GM23338 (cell line): ENCODE data around the gene APH1B. TPM values are rescaled to one million over a fixed set of nuclear protein-coding genes. Genes with fewer than 3 reads are reported as not detected.

Source experiments
- ATAC-seq: fragments of 200-7000 bp; cut with Tn5 transposase; 3 replicates; pipeline ENCODE4 v1.9.1; 2020
- DNase-seq: peaks from one replicate; pipeline ENCODE4 v3.0.0-alpha.2; 2015; ENCODE audit warnings: low spot score
- H2AFZ ChIP-seq: fragments of 200-600 bp; sonication (generic); 2 replicates; pipeline ENCODE4 v1.8.0; 2016; ENCODE audit warnings: antibody characterized with exemption, mild to moderate bottlenecking, moderate library complexity
- H3F3A ChIP-seq: fragments of 200-600 bp; sonication (generic); replicated peaks from 2 replicates; pipeline ENCODE4 v1.8.0; 2017; ENCODE audit warnings: antibody characterized with exemption, mixed run types, low read depth
- H3K27ac ChIP-seq: fragments of 200-600 bp; sonication (generic); 2 replicates; pipeline ENCODE4 v1.6.1; 2016; ENCODE audit warnings: low read depth
- H3K27me3 ChIP-seq: fragments of 200-600 bp; sonication (generic); 2 replicates; pipeline ENCODE4 v1.8.0; 2016; ENCODE audit warnings: mild to moderate bottlenecking, mixed run types, moderate library complexity; ENCODE audit not compliant: insufficient read depth
- H3K36me3 ChIP-seq: fragments of 200-600 bp; sonication (generic); 2 replicates; pipeline ENCODE4 v1.8.0; 2016; ENCODE audit warnings: mild to moderate bottlenecking; ENCODE audit not compliant: insufficient read depth
- H3K4me1 ChIP-seq: fragments of 200-600 bp; sonication (generic); 2 replicates; pipeline ENCODE4 v1.8.0; 2016; ENCODE audit warnings: mild to moderate bottlenecking, moderate library complexity; ENCODE audit not compliant: insufficient read depth
- H3K4me2 ChIP-seq: fragments of 200-600 bp; sonication (generic); 2 replicates; pipeline ENCODE4 v1.7.1; 2017; ENCODE audit warnings: mixed run types
- H3K4me3 ChIP-seq: fragments of 200-600 bp; sonication (generic); 2 replicates; pipeline ENCODE4 v1.6.1; 2016; ENCODE audit warnings: mixed run types
- H3K79me2 ChIP-seq: fragments of 200-600 bp; sonication (generic); replicated peaks from 2 replicates; pipeline ENCODE4 v1.8.0; 2017; ENCODE audit warnings: mild to moderate bottlenecking; ENCODE audit not compliant: insufficient read depth
- H3K9me2 ChIP-seq: fragments of 200-600 bp; sonication (generic); 2 replicates; pipeline ENCODE4 v1.8.0; 2017; ENCODE audit not compliant: insufficient read depth
- H4K20me1 ChIP-seq: fragments of 200-600 bp; sonication (generic); replicated peaks from 2 replicates; pipeline ENCODE4 v1.8.0; 2017; ENCODE audit warnings: mild to moderate bottlenecking; ENCODE audit not compliant: insufficient read depth
- H3K27ac Mint-ChIP-seq: 2 replicates; pipeline ENCODE4 v1.8.0; 2020; ENCODE audit warnings: inconsistent platforms, mild to moderate bottlenecking, moderate library complexity, mixed read lengths
- H3K27me3 Mint-ChIP-seq: 3 replicates; pipeline ENCODE4 v1.8.0; 2022; ENCODE audit warnings: low read depth, mild to moderate bottlenecking, moderate library complexity, mixed read lengths, inconsistent platforms; ENCODE audit not compliant: insufficient read depth, poor library complexity
- H3K36me3 Mint-ChIP-seq: 3 replicates; pipeline ENCODE4 v1.8.0; 2021; ENCODE audit warnings: low read depth, mild to moderate bottlenecking, inconsistent platforms, moderate library complexity, mixed read lengths
- H3K4me1 Mint-ChIP-seq: 3 replicates; pipeline ENCODE4 v1.8.0; 2020; ENCODE audit warnings: mild to moderate bottlenecking, inconsistent platforms, mixed read lengths
- H3K4me3 Mint-ChIP-seq: 3 replicates; pipeline ENCODE4 v1.8.0; 2021; ENCODE audit warnings: moderate library complexity, mild to moderate bottlenecking, inconsistent platforms, mixed read lengths
- H3K9me3 Mint-ChIP-seq: 3 replicates; pipeline ENCODE4 v1.8.0; 2020; ENCODE audit warnings: moderate library complexity, mild to moderate bottlenecking, inconsistent platforms, mixed read lengths
- CREB1 ChIP-seq: fragments of 250-450 bp; sonication (Bioruptor Pico); IDR thresholded peaks from 2 replicates; pipeline ENCODE4 v1.5.0; 2020; ENCODE audit warnings: low read depth, mild to moderate bottlenecking, moderate library complexity
- EZH2 ChIP-seq: fragments of 200-600 bp; sonication (generic); IDR thresholded peaks from one replicate; pipeline ENCODE4 v1.8.0; 2017; ENCODE audit warnings: antibody characterized with exemption, mild to moderate bottlenecking, low read depth; ENCODE audit not compliant: unreplicated experiment
- NANOG ChIP-seq: IDR thresholded peaks from 2 replicates; pipeline ENCODE4 v1.6.1; 2016; ENCODE audit warnings: antibody characterized with exemption, borderline replicate concordance
- POLR2AphosphoS5 ChIP-seq: IDR thresholded peaks from 2 replicates; pipeline ENCODE4 v1.6.1; 2016; ENCODE audit warnings: antibody characterized with exemption, low read depth
- STAT1 ChIP-seq: IDR thresholded peaks from one replicate; pipeline ENCODE4 v1.6.1; 2016; ENCODE audit warnings: antibody characterized with exemption; ENCODE audit not compliant: unreplicated experiment
- ZNF114 ChIP-seq: fragments of 250-450 bp; sonication (Bioruptor Pico); IDR thresholded peaks from 2 replicates; pipeline ENCODE4 v1.5.0; 2020; ENCODE audit warnings: mild to moderate bottlenecking, moderate library complexity
- polyA plus RNA-seq: library from polyadenylated mRNA; unstranded; fragments of >200 nt; fragmentation: Nextera tagmentation; extraction: Ambion mirVana; gene quantifications from 2 replicates; pipeline ENCODE4 v1.2.1, GENCODE V29; 2016
- total RNA-seq: library from RNA; depleted of rRNA; stranded (reverse); fragments of >200 nt; shearing (Covaris generic); gene quantifications from 2 replicates; pipeline ENCODE4 v1.2.3, GENCODE V29; 2014
- TF ChIP-seq, protein P1 (sequence below): fragments of 250-450 bp; sonication (Bioruptor Pico); IDR thresholded peaks from 2 replicates; pipeline ENCODE4 v1.5.0; 2020; ENCODE audit warnings: mild to moderate bottlenecking, moderate library complexity
- TF ChIP-seq, protein P2 (sequence below): IDR thresholded peaks from one replicate; pipeline ENCODE4 v1.6.1; 2018; ENCODE audit warnings: antibody characterized with exemption; ENCODE audit not compliant: unreplicated experiment

Gene APH1B
- total and polyA plus RNA-seq, 2 experiments from 2014 or later: 14.3 to 24.4 TPM

DNA sequence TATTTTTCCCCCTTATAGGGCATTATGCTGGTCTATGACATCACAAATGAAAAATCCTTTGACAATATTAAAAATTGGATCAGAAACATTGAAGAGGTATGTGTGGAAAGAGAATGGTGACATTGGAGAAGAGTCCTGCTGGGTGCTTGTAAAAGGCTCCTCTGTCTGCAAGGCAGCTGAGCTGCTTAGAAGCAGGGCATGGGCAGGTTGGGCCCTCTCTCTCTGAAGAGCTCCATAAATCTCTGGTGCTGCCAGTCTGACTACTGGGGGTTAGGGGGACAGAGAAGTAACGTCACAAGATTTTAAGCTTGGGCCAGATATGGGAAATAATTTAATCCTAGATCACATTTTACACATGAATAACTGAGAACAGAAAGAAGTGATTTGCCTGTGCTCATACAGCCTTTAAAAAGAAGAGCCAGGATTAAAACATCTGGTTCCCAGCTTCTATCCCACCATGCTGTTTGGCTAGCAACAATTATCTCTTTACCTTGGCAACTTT, 21.9 kb upstream of the APH1B start:
- H3K9me3 Mint-ChIP-seq: no peaks in the 10 kb centered on the region; the same call in 2 of the 3 replicates
- H3K27ac Mint-ChIP-seq: peak overlapping the region; percentile 81
- Histone ChIP-seq H3K27me3 (no peaks in the 10 kb centered on the region), H2AFZ (no peak overlapping the region), H3K4me2 (peak overlapping the region; percentile 30), H3K9me2 (no peaks in the 10 kb centered on the region), H3K36me3 (no peaks in the 10 kb centered on the region), H3K4me3 (no peak overlapping the region; the same call in 1 of the 2 replicates), H3F3A (no peaks in the 10 kb centered on the region), H4K20me1 (no peaks in the 10 kb centered on the region), H3K79me2 (no peaks in the 10 kb centered on the region), H3K4me1 (peaks cover 20% of the 10 kb centered on the region), H3K27ac (peak overlapping the region; percentile 70)
- H3K4me1 Mint-ChIP-seq: peaks cover 20% of the 10 kb centered on the region
- H3K27me3 Mint-ChIP-seq: peaks cover 3% of the 10 kb centered on the region
- peaks cover 22% of the 10 kb centered on the region for H3K36me3 Mint-ChIP-seq
- ATAC-seq (peak; percentile 84), DNase-seq (peak; percentile 25)
- H3K4me3 Mint-ChIP-seq: peak overlapping the region; percentile 8; the same call in 1 of the 3 replicates
- TF ChIP-seq NANOG: no peak
- no peak for TF ChIP-seq STAT1
- TF ChIP-seq EZH2: no peak
- TF ChIP-seq CREB1: no peak

DNA sequence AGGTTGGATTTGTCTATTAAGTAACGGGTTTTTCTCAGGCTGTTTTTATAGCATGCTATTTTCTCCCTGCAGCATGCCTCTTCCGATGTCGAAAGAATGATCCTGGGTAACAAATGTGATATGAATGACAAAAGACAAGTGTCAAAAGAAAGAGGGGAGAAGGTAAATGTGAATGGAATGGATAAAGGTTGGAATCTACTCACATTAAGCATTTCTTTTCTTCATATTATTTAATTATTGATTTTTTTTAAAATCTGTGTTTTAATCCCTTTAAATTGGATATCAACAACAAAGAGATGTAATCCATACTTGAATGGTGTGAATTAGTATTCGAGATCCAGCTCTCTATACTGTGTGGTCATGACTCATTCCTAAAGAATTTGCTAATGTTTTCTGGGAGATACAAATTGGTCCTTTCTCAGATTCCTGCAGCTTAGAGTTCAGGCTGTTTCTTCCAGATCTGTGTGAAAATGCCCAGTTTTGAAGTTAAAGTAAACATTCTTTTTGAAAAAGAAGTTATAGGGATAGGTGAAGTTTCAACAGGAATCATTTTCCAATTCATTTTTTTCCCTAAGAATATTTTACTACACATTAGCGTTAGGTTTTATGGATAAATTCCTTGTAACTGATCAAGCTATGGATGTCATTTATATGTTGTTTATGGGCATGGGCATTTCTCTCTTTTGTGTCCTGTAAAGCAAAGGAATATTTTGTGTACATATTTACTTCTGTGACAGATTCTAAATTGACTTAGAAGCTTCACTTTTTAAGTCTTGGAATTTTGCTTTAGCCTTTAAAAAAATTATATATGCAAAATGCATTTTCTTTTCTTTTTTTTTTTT, 20.8 kb upstream of the APH1B start:
- H3K9me2 ChIP-seq: no peaks in the 10 kb centered on the region
- no peaks in the 10 kb centered on the region for H4K20me1 ChIP-seq
- H3K27ac ChIP-seq: peak overlapping the region; percentile 70
- Mint-ChIP-seq H3K27ac (peak overlapping the region; percentile 80), H3K36me3 (peaks cover 31% of the 10 kb centered on the region), H3K4me1 (peaks cover 20% of the 10 kb centered on the region), H3K4me3 (peak overlapping the region; percentile 40), H3K9me3 (no peaks in the 10 kb centered on the region; the same call in 2 of the 3 replicates), H3K27me3 (peaks cover 3% of the 10 kb centered on the region)
- H3K4me3 ChIP-seq: peak overlapping the region; percentile 1; the same call in 1 of the 2 replicates
- DNase-seq (peak; percentile 86), ATAC-seq (peak; percentile 92)
- H3F3A ChIP-seq: no peaks in the 10 kb centered on the region
- no peaks in the 10 kb centered on the region for H3K36me3 ChIP-seq
- H3K4me1 ChIP-seq: peaks cover 20% of the 10 kb centered on the region
- no peaks in the 10 kb centered on the region for H3K27me3 ChIP-seq
- H3K79me2 ChIP-seq: no peaks in the 10 kb centered on the region
- H2AFZ ChIP-seq: no peak overlapping the region
- peak overlapping the region; percentile 30 for H3K4me2 ChIP-seq
- TF ChIP-seq ZNF114 (CRISPR knock-in tag) (no peak), NANOG (no peak), CREB1 (no peak), POLR2AphosphoS5 (no peak)
- TF ChIP-seq, protein P1, sequence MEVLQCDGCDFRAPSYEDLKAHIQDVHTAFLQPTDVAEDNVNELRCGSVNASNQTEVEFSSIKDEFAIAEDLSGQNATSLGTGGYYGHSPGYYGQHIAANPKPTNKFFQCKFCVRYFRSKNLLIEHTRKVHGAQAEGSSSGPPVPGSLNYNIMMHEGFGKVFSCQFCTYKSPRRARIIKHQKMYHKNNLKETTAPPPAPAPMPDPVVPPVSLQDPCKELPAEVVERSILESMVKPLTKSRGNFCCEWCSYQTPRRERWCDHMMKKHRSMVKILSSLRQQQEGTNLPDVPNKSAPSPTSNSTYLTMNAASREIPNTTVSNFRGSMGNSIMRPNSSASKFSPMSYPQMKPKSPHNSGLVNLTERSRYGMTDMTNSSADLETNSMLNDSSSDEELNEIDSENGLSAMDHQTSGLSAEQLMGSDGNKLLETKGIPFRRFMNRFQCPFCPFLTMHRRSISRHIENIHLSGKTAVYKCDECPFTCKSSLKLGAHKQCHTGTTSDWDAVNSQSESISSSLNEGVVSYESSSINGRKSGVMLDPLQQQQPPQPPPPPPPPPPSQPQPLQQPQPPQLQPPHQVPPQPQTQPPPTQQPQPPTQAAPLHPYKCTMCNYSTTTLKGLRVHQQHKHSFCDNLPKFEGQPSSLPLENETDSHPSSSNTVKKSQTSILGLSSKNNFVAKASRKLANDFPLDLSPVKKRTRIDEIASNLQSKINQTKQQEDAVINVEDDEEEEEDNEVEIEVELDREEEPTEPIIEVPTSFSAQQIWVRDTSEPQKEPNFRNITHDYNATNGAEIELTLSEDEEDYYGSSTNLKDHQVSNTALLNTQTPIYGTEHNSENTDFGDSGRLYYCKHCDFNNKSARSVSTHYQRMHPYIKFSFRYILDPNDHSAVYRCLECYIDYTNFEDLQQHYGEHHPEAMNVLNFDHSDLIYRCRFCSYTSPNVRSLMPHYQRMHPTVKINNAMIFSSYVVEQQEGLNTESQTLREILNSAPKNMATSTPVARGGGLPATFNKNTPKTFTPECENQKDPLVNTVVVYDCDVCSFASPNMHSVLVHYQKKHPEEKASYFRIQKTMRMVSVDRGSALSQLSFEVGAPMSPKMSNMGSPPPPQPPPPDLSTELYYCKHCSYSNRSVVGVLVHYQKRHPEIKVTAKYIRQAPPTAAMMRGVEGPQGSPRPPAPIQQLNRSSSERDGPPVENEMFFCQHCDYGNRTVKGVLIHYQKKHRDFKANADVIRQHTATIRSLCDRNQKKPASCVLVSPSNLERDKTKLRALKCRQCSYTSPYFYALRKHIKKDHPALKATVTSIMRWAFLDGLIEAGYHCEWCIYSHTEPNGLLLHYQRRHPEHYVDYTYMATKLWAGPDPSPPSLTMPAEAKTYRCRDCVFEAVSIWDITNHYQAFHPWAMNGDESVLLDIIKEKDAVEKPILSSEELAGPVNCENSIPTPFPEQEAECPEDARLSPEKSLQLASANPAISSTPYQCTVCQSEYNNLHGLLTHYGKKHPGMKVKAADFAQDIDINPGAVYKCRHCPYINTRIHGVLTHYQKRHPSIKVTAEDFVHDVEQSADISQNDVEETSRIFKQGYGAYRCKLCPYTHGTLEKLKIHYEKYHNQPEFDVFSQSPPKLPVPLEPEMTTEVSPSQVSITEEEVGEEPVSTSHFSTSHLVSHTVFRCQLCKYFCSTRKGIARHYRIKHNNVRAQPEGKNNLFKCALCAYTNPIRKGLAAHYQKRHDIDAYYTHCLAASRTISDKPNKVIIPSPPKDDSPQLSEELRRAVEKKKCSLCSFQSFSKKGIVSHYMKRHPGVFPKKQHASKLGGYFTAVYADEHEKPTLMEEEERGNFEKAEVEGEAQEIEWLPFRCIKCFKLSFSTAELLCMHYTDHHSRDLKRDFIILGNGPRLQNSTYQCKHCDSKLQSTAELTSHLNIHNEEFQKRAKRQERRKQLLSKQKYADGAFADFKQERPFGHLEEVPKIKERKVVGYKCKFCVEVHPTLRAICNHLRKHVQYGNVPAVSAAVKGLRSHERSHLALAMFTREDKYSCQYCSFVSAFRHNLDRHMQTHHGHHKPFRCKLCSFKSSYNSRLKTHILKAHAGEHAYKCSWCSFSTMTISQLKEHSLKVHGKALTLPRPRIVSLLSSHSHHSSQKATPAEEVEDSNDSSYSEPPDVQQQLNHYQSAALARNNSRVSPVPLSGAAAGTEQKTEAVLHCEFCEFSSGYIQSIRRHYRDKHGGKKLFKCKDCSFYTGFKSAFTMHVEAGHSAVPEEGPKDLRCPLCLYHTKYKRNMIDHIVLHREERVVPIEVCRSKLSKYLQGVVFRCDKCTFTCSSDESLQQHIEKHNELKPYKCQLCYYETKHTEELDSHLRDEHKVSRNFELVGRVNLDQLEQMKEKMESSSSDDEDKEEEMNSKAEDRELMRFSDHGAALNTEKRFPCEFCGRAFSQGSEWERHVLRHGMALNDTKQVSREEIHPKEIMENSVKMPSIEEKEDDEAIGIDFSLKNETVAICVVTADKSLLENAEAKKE (CRISPR knock-in tag): no peak
- TF ChIP-seq, protein P2, sequence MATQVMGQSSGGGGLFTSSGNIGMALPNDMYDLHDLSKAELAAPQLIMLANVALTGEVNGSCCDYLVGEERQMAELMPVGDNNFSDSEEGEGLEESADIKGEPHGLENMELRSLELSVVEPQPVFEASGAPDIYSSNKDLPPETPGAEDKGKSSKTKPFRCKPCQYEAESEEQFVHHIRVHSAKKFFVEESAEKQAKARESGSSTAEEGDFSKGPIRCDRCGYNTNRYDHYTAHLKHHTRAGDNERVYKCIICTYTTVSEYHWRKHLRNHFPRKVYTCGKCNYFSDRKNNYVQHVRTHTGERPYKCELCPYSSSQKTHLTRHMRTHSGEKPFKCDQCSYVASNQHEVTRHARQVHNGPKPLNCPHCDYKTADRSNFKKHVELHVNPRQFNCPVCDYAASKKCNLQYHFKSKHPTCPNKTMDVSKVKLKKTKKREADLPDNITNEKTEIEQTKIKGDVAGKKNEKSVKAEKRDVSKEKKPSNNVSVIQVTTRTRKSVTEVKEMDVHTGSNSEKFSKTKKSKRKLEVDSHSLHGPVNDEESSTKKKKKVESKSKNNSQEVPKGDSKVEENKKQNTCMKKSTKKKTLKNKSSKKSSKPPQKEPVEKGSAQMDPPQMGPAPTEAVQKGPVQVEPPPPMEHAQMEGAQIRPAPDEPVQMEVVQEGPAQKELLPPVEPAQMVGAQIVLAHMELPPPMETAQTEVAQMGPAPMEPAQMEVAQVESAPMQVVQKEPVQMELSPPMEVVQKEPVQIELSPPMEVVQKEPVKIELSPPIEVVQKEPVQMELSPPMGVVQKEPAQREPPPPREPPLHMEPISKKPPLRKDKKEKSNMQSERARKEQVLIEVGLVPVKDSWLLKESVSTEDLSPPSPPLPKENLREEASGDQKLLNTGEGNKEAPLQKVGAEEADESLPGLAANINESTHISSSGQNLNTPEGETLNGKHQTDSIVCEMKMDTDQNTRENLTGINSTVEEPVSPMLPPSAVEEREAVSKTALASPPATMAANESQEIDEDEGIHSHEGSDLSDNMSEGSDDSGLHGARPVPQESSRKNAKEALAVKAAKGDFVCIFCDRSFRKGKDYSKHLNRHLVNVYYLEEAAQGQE: no peak
